CD4-positive, CD25-positive, alpha-beta regulatory T cell (primary cell): Measurements from ENCODE around the gene CA12. TPM values are rescaled to one million over a fixed set of nuclear protein-coding genes. Genes with fewer than 3 reads are reported as not detected.
"Not testable (repeated sequence)": the region's sequence is repeated elsewhere in the genome, so short reads cannot be mapped to it uniquely, and the experiment has no call there.

Source experiments
- ATAC-seq, 2 donors: fragments of 150-1000 bp; cut with Tn5 transposase; one replicate each; pipeline ENCODE4 v1.10.0; 2021; ENCODE audit warnings: low read depth in 2 of 2, moderate number of reproducible peaks in 2 of 2, moderate library complexity in 1 of 2
- DNase-seq, 3 donors: peaks; one replicate each; pipeline versions ENCODE4 v3.0.0 to v3.0.0-alpha.2; 2012 to 2022; ENCODE audit warnings: mixed read lengths in 1 of 3
- H3K27ac ChIP-seq: one replicate; pipeline ENCODE4 v1.7.0; 2013; ENCODE audit warnings: mild to moderate bottlenecking, low read length; ENCODE audit not compliant: insufficient read depth, poor library complexity, severe bottlenecking
- H3K27me3 ChIP-seq: one replicate; pipeline ENCODE4 v1.7.0; 2013; ENCODE audit warnings: low read length; ENCODE audit not compliant: control insufficient read depth, insufficient read depth
- H3K36me3 ChIP-seq: one replicate; pipeline ENCODE4 v1.7.0; 2013; ENCODE audit warnings: mild to moderate bottlenecking, low read length, moderate library complexity; ENCODE audit not compliant: control insufficient read depth, insufficient read depth
- H3K4me1 ChIP-seq: 2 replicates; pipeline ENCODE4 v1.7.0; 2013; ENCODE audit warnings: mild to moderate bottlenecking, low read length; ENCODE audit not compliant: insufficient read depth, control insufficient read depth, poor library complexity, severe bottlenecking
- H3K4me3 ChIP-seq: one replicate; pipeline ENCODE4 v1.7.0; 2013; ENCODE audit warnings: low read depth, mild to moderate bottlenecking, low read length, moderate library complexity
- H3K9me3 ChIP-seq, 2 experiments: 1 replicate in 1 of 2; 2 replicates in 1 of 2; pipeline ENCODE4 v1.7.0; 2013; ENCODE audit warnings: low read length in 2 of 2, mild to moderate bottlenecking in 1 of 2, moderate library complexity in 1 of 2; ENCODE audit not compliant: control insufficient read depth in 2 of 2
- H3K27ac Mint-ChIP-seq, 3 donors: one replicate each; pipeline ENCODE4 v1.8.0; 2020 to 2022; ENCODE audit warnings: mild to moderate bottlenecking in 3 of 3, mixed read lengths in 3 of 3, moderate library complexity in 2 of 3
- H3K27me3 Mint-ChIP-seq: one replicate; pipeline ENCODE4 v1.8.0; 2022; ENCODE audit warnings: mild to moderate bottlenecking, mixed read lengths
- H3K36me3 Mint-ChIP-seq: one replicate; pipeline ENCODE4 v1.8.0; 2020; ENCODE audit warnings: mixed read lengths
- H3K4me1 Mint-ChIP-seq, 4 donors: one replicate each; pipeline ENCODE4 v1.8.0; 2020 to 2022; ENCODE audit warnings: mixed read lengths in 4 of 4, mild to moderate bottlenecking in 1 of 4
- H3K4me3 Mint-ChIP-seq, 4 donors: one replicate each; pipeline ENCODE4 v1.8.0; 2020 to 2022; ENCODE audit warnings: mild to moderate bottlenecking in 4 of 4, mixed read lengths in 4 of 4, moderate library complexity in 3 of 4
- H3K9me3 Mint-ChIP-seq, 7 donors: one replicate each; pipeline ENCODE4 v1.8.0; 2020 to 2022; ENCODE audit warnings: mixed read lengths in 7 of 7, mild to moderate bottlenecking in 3 of 7, moderate library complexity in 2 of 7
- polyA plus RNA-seq, 4 donors: library from polyadenylated mRNA; unstranded; fragments of 300-500 nt; fragmentation: Illumina TruSeq; gene quantifications; one replicate each; pipeline ENCODE4 v1.2.3, GENCODE V29; 2021
- total RNA-seq: library from RNA; stranded (reverse); gene quantifications from one replicate; pipeline ENCODE4 v1.2.3, GENCODE V29; 2022

The CA12 gene
- total and polyA plus RNA-seq, 5 donors from 2014 or later: not detected

- Mint-ChIP-seq H3K9me3 (no peaks in the 10 kb centered on the region), H3K36me3 (no peaks in the 10 kb centered on the region), H3K27ac (no peak overlapping the region), H3K27me3 (peaks cover 7% of the 10 kb centered on the region), H3K4me3 (no peak overlapping the region), H3K4me1 (no peaks in the 10 kb centered on the region)
- Histone ChIP-seq H3K27me3 (no peaks in the 10 kb centered on the region), H3K4me3 (no peak overlapping the region), H3K9me3 (no peaks in the 10 kb centered on the region), H3K4me1 (no peaks in the 10 kb centered on the region), H3K36me3 (no peaks in the 10 kb centered on the region), H3K27ac (no peak overlapping the region)
- ATAC-seq (no peak), DNase-seq (no peak)
Measured at GRCh38 chr15:63324770-63325169, 56.9 kb downstream of the CA12 start.

DNA sequence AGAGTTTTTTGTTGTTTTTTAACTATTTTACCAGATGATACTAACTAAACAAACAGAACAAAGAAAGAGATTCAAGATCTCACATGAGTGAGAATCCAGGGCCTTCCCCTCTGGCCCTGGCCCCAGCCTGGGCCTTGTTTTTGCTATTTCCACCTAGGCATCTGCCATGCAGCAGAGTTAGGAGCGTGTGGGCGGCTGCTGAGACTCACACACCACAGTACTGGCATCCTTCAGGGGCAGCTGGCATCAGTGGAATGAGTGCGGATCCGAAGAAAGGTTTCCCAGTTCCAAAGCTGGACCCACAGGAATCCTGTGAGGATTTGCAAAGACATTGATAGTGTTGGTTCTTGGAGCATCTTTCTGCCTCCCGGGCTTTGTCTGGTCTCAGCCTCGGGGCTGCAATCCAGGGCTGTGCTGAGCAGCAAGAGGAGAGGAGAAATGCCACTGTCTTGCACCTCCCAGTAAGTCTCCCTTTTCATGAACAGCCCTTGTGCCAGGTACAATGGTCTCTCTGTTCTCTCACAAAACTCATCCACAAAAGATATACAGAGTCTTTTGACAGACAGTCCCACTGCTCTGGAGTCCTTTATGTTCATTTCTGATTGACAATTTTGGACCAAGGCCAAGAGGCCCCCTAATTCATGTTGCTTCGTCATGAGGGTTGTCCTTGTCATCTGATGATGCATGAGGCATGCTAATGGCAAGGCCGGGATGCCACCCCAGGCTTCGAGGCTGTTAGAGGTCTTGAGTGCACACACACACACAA is 57.7 kb downstream of the CA12 start:
- no peaks in the 10 kb centered on the region for H3K4me1 ChIP-seq
- peaks cover 7% of the 10 kb centered on the region for H3K27me3 Mint-ChIP-seq
- no peak overlapping the region for H3K4me3 ChIP-seq
- no peaks in the 10 kb centered on the region for H3K27me3 ChIP-seq
- no peak overlapping the region for H3K27ac ChIP-seq
- no peaks in the 10 kb centered on the region for H3K36me3 Mint-ChIP-seq
- no peaks in the 10 kb centered on the region for H3K9me3 ChIP-seq
- peak overlapping the region in 1 of 3 donors; percentile 17 for H3K27ac Mint-ChIP-seq
- H3K4me1 Mint-ChIP-seq: no peaks in the 10 kb centered on the region
- H3K9me3 Mint-ChIP-seq: no peaks in the 10 kb centered on the region
- H3K4me3 Mint-ChIP-seq: no peak overlapping the region
- no peaks in the 10 kb centered on the region for H3K36me3 ChIP-seq
- DNase-seq (no peak), ATAC-seq (no peak)

- peaks cover 11% of the 10 kb centered on the region for H3K27me3 Mint-ChIP-seq
- Histone ChIP-seq H3K27me3 (no peaks in the 10 kb centered on the region), H3K4me1 (no peaks in the 10 kb centered on the region), H3K27ac (no peak overlapping the region), H3K36me3 (no peaks in the 10 kb centered on the region), H3K4me3 (no peak overlapping the region), H3K9me3 (no peaks in the 10 kb centered on the region)
- H3K36me3 Mint-ChIP-seq: no peaks in the 10 kb centered on the region
- H3K4me1 Mint-ChIP-seq: no peaks in the 10 kb centered on the region
- no peaks in the 10 kb centered on the region for H3K9me3 Mint-ChIP-seq
- ATAC-seq (no peak), DNase-seq (no peak)
- no peak overlapping the region for H3K4me3 Mint-ChIP-seq
- H3K27ac Mint-ChIP-seq: peak overlapping the region in 2 of 3 donors; percentile 34 to 35
Measured at GRCh38 chr15:63322541-63322940, 59.1 kb downstream of the CA12 start.

- ATAC-seq (no peak), DNase-seq (no peak)
- Mint-ChIP-seq H3K36me3 (no peaks in the 10 kb centered on the region), H3K9me3 (no peaks in the 10 kb centered on the region), H3K4me1 (no peaks in the 10 kb centered on the region), H3K27me3 (peaks cover 17% of the 10 kb centered on the region), H3K27ac (no peak overlapping the region), H3K4me3 (no peak overlapping the region)
- H3K27me3 ChIP-seq: no peaks in the 10 kb centered on the region
- H3K36me3 ChIP-seq: no peaks in the 10 kb centered on the region
- H3K4me1 ChIP-seq: no peaks in the 10 kb centered on the region
- H3K4me3 ChIP-seq: no peak overlapping the region
- no peaks in the 10 kb centered on the region for H3K9me3 ChIP-seq
- no peak overlapping the region for H3K27ac ChIP-seq
Measured at GRCh38 chr15:63321462-63321861, 60.2 kb downstream of the CA12 start.

DNA sequence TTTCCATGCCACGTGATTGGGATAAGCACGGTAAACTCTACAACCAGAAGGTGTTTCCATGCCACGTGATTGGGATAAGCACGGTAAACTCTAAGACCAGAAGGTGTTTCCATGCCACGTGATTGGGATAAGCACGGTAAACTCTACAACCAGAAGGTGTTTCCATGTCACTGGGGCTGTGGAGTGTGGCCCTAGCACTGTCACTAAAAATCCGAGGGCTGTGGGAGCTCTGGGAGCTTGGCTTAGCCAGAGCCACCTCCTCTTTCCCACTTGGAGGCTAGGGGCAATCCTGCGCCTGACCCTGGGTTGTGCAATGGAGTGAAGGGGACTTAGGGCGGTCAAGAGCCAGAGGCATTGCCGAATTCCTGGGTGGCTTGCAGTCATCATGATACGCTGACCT is 60.7 kb downstream of the CA12 start:
- H3K27me3 ChIP-seq, H3K4me1 ChIP-seq, H3K36me3 ChIP-seq, H3K4me3 Mint-ChIP-seq, H3K9me3 Mint-ChIP-seq, ATAC-seq, DNase-seq, H3K4me1 Mint-ChIP-seq, H3K27ac ChIP-seq, H3K4me3 ChIP-seq, H3K36me3 Mint-ChIP-seq, H3K9me3 ChIP-seq, H3K27ac Mint-ChIP-seq: not testable (repeated sequence)
- peaks cover 17% of the 10 kb centered on the region for H3K27me3 Mint-ChIP-seq

GRCh38 chr15:63320446-63320845 is 61.2 kb downstream of the CA12 start:
- H3K9me3 Mint-ChIP-seq, ATAC-seq, H3K4me1 ChIP-seq: not testable (repeated sequence)

GRCh38 chr15:63319065-63319464 is 62.6 kb downstream of the CA12 start:
- Histone ChIP-seq H3K27me3 (no peaks in the 10 kb centered on the region), H3K9me3 (no peaks in the 10 kb centered on the region), H3K27ac (no peak overlapping the region), H3K36me3 (no peaks in the 10 kb centered on the region), H3K4me1 (no peaks in the 10 kb centered on the region), H3K4me3 (no peak overlapping the region)
- Mint-ChIP-seq H3K4me1 (no peaks in the 10 kb centered on the region), H3K27ac (no peak overlapping the region), H3K4me3 (no peak overlapping the region), H3K27me3 (peaks cover 11% of the 10 kb centered on the region), H3K36me3 (no peaks in the 10 kb centered on the region), H3K9me3 (no peaks in the 10 kb centered on the region)
- no peak for ATAC-seq
- DNase-seq: no peak

More at GRCh38 chr15:63320446-63320845, 61.2 kb downstream of the CA12 start:
- H3K4me3 Mint-ChIP-seq, H3K27ac ChIP-seq, H3K27me3 ChIP-seq, H3K4me1 Mint-ChIP-seq, H3K36me3 Mint-ChIP-seq, H3K36me3 ChIP-seq, DNase-seq, H3K9me3 ChIP-seq, H3K27ac Mint-ChIP-seq, H3K4me3 ChIP-seq: not testable (repeated sequence)
- H3K27me3 Mint-ChIP-seq: peaks cover 17% of the 10 kb centered on the region

DNA sequence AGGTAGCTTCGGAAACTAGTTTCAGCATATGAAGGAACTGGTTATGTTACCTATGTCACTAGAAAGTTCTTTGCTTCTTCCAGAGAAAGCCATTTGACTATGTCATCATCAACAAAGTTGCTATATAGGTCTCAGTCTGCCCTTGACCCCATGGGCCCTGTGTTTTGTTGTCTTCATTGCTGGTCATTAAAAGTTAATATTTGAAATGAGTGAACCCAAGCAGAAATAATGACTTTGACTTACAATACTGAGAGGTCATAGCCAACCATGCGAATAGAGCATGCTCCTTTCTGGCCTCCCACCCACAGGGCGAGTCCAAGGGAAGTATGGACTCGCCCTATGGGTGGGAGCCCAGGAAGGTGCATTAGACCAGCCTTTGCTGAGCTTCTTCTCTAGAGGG is 63.3 kb downstream of the CA12 start:
- Histone ChIP-seq H3K4me3 (no peak overlapping the region), H3K27ac (no peak overlapping the region), H3K36me3 (no peaks in the 10 kb centered on the region), H3K4me1 (no peaks in the 10 kb centered on the region), H3K9me3 (no peaks in the 10 kb centered on the region), H3K27me3 (no peaks in the 10 kb centered on the region)
- H3K27me3 Mint-ChIP-seq: peaks cover 11% of the 10 kb centered on the region
- no peak for ATAC-seq
- H3K4me3 Mint-ChIP-seq: no peak overlapping the region
- no peaks in the 10 kb centered on the region for H3K36me3 Mint-ChIP-seq
- no peaks in the 10 kb centered on the region for H3K9me3 Mint-ChIP-seq
- H3K27ac Mint-ChIP-seq: no peak overlapping the region
- H3K4me1 Mint-ChIP-seq: no peaks in the 10 kb centered on the region
- DNase-seq: no peak
